22Rv1 (cell line): ENCODE data around the gene TLL2.

Experiments
- H3K27ac ChIP-seq: fragments of 450-650 bp; 2 replicates; pipeline ENCODE4 v1.5.1; 2017
- CTCF ChIP-seq: fragments of 450-650 bp; IDR thresholded peaks from 2 replicates; pipeline ENCODE4 v1.5.1; 2017; ENCODE audit warnings: mild to moderate bottlenecking
- ZFX ChIP-seq: fragments of 450-650 bp; IDR thresholded peaks from 2 replicates; pipeline ENCODE4 v1.6.1; 2017; ENCODE audit warnings: antibody characterized with exemption, borderline replicate concordance

The TLL2 gene

GRCh38 chr10:96321822-96322221, 191.9 kb downstream of the TLL2 start:
- no peak for TF ChIP-seq ZFX
- TF ChIP-seq CTCF = 0 out of 2 replicates have a peak, but pooled peaks have one; percentile 31
- no peak overlapping the region for H3K27ac ChIP-seq

- no peak overlapping the region for H3K27ac ChIP-seq
- no peak for TF ChIP-seq CTCF
- TF ChIP-seq ZFX = no peak
Measured at GRCh38 chr10:96319754-96320474, 193.8 kb downstream of the TLL2 start.

- TF ChIP-seq CTCF (no peak), ZFX (no peak)
- H3K27ac ChIP-seq = no peak overlapping the region
Measured at GRCh38 chr10:96317067-96317833, 196.5 kb downstream of the TLL2 start.
